K562 treated with DMSO at 1 percent for 12 hours (cell line): ENCODE measurements around the gene GJB6. TPM values are rescaled to one million over a fixed set of nuclear protein-coding genes. Genes with fewer than 3 reads are reported as not detected.

ENCODE experiments used
- total RNA-seq: library from RNA; unstranded; fragments of 300-600 nt; gene quantifications from 2 replicates; pipeline ENCODE4 v1.2.3, GENCODE V29; 2022; ENCODE audit not compliant: insufficient read depth

Gene GJB6
- not detected in 2 replicates for total RNA-seq

GRCh38 chr13:20231839-20232555 lies at the start of gene GJB6:
Gene GJB6 (minus strand): TSS chr13:20232319. CDS start chr13:20223480, 8,839 bp downstream.

GRCh38 chr13:20192836-20193161 lies 39.3 kb downstream of the GJB6 start, which contains the start of gene GJB2:
Gene GJB2 (minus strand): TSS chr13:20192938. CDS start chr13:20189581, 3,357 bp downstream.

Other genes starting within 250 kb of the GJB6 start
- not detected in 2 replicates for gene GJA3, start 71.3 kb downstream of the GJB6 start, total RNA-seq
- gene GJB2, start 39.4 kb downstream of the GJB6 start, total RNA-seq, result not detected in 2 replicates